Measurements from ENCODE around the gene GZMB.
"Not testable (repeated sequence)": the region's sequence is repeated elsewhere in the genome, so short reads cannot be mapped to it uniquely, and the experiment has no call there.

DNA sequence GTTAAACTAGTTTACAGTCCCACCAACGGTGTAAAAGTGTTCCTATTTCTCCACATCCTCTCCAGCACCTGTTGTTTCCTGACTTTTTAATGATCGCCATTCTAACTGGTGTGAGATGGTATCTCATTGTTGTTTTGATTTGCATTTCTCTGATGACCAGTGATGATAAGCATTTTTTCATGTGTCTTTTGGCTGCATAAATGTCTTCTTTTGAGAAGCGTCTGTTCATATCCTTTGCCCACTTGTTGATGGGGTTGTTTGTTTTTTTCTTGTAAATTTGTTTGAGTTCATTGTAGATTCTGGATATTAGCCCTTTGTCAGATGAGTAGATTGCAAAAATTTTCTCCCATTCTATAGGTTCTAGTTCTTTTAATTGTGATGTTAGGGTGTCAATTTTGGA lies 49.6 kb downstream of the GZMB start:
- TF ChIP-seq CTCF, POLR2A (IDR thresholded peaks at IDR 0.05): not testable (repeated sequence)
